GM18868 (cell line): ENCODE measurements around the gene RBBP5.

ENCODE experiments used
- ATAC-seq: cut with Tn5 transposase; IDR thresholded peaks from one replicate; pipeline ENCODE4 v1.9.1; 2021; ENCODE audit warnings: mild to moderate bottlenecking, moderate library complexity; ENCODE audit not compliant: unreplicated experiment

The RBBP5 gene

DNA sequence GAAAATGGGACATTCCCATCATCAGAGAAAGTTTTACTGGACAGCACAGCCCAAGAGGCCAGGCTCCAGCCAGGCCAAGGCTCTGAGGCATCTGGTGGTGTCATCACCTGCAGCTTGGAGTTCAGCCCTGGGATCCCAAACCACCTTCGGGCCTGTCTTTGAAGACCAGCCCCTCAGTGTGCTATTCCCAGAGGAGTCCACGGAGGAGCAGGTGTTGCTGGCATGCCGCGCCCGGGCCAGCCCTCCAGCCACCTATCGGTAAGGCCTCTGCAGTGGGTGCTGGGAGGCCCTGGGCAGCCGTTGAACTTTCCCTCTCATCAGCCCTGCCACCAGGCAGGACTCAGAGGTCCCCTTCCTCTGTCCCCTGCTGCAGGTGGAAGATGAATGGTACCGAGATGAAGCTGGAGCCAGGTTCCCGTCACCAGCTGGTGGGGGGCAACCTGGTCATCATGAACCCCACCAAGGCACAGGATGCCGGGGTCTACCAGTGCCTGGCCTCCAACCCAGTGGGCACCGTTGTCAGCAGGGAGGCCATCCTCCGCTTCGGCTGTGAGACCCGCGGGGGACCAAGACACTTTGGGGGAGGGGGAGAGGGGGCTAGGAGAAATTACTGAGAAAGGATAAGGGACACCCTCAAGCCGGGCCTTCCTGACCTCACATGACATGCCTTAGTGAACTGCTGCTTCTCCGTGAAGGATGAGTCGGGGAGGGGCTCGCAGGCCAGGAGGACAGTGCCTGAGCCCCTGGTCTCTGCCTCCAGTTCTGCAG is 63.8 kb downstream of the RBBP5 start:
- no peak for ATAC-seq

DNA sequence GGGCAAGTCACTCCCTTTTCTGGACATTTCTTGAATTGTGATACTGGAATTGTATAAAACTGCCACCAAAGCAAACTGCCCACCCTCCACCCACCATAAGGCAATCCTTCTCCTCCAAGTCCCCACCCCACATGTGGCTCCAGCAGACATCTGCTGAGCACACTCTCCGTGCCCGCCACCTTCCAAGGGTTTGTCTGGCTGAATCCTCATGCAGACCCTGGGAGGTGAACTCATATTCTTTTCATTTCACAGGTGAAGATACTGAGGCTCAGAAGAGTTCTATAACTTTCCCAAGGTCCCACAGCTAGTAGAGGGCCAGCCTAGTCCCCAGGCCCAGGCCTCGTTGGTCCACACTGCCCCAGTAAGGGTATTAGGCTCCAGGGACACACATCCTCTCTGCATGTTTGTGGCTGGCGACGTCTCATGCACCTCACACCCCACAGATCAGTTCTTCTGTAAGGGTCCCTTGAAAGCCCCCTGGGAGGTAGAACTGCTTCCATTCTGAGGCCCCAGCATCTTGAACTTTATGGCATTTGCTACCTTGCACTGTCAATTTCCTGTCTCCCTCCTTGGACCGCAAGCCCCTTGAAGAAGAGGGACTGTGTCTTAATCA is 64.7 kb downstream of the RBBP5 start:
- ATAC-seq, result no peak

DNA sequence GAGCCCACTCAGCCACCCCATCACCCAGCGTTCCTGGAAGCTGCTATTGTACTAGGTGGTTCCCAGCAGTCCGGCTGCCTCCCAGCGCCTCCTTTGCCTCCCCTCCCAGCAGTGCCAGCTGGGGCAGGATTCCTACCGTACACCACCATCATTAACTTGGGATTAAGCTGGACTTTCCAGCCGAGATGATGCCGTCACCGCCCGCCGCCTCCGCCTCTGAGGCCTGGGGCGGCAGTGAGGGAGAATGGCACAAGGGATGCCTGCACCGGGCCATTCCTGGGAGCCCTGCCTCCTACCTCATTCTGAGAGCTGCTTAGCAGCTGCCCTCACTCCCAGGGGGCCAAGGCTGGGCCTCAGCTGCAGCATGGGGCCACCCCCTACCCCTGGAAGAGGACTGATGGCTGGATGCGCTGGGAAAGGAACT is 65.6 kb downstream of the RBBP5 start:
- no peak for ATAC-seq

DNA sequence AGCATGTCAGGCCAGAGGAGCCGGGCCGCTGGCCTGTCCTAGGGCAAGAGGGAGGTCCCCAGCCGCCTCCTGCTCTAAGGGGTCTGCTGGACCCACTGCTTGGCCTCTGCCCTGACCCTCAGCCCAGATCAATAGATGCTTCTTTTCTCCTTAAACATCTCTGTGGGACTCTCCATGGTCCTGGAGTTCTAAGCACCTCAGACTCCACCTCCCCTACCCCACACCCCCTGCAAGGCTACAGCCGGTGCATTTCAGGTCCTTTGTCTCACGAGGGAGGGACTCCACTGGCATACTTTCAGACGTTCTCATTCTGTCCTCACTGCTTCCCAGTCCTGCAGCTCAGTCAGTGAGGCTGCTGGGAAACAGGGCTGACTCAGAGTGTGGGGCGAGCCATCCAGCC is 67.8 kb downstream of the RBBP5 start:
- ATAC-seq, result no peak

DNA sequence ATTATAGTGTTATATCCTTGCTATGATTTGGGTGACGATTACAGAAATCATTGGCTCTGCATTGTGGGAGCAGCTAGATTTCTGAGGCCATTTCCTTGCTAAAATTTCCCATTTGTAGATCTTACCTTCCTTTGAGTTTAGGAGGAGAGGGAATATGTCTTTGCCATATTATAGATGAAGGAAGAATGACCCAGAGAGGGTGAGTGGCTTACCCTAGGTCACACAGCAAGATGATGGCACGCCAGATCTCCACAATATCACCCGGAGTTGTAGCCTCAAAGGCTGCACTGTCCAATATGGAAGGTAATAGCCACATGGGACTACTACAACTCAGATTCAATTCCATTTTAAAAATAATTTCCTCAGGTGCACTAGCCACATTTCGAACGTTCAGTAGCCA is 68.5 kb downstream of the RBBP5 start:
- ATAC-seq, result no peak

DNA sequence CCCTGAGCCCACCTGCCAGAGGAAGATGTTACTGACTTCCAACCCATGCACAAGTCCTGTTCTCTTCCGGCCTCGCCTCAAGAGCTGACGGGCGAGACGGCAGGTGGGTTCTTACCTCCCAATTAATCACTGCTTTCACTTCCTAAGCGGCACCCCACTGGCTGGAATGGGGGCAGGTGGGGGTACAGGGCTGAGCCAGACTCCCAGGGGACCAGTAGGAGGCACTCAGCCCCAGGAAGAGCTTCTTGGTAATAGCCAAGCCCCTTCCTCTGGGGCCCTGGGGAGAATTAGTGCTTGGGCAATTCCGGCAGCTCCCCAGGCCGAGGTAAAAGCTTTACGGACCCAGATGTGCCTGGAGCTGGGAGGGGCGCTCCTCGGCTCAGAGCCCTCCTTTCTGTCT is 69.1 kb downstream of the RBBP5 start:
- ATAC-seq, result no peak

DNA sequence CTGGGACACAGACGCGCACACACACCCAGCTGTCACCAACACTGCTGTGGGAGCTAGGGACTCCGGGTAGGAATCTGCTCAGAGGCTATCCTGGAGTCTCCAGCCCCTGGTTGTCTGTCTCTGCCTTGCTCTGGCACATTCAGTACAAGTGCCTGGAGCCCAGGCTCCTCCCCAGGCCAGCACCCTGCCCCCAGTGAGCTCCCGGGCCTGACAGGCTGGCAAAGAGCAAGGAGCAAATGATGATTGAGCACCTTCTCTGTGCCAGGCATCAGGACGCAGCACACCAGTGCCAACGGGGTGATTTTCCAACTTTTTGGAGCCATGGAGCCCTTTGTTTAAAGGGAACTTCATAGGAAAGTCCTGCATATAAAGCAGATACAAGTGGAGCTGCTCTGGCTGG is 72.3 kb downstream of the RBBP5 start:
- ATAC-seq, result no peak

DNA sequence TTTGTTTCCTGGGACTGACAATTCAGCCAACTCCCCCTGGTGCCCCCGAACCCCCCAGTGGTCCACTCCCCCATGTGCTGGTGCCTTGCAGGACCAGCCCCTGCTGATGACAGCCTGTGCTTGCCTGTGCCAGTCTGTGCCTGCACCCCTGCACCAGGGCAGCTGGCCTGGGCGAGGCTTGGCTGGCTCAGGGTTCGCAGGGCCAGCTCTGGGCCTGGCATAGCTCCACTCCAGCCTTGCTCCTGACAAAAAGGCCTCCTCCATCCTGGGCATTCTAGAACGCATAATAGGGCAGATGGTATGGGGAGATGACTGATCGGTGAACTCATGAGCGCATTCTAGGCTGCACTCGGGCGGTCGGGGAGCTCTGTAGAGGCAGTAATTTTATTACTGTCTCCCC is 73.4 kb downstream of the RBBP5 start:
- no peak for ATAC-seq

DNA sequence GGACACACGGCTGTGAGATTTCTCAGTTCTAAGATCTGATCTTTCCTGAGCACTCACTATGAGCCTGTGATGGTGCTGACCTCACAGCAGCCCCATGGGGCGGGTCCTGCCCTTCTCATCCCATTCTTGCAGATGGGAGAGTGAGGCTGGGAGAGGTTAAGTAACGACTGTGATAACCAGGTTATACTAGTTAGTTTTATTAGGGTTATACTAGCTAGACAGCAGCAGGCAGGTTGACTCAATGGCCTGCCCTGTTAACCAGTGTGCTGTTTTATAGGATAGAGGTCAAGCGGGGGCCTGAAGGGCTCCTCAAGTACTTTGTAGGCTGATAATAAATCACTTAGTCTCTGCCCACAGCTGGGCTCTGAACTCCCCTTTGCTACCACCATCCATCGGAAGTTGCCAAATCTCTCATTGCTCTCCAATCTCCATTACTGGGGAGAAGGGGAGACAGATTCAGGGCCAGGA is 74.0 kb downstream of the RBBP5 start:
- no peak for ATAC-seq

DNA sequence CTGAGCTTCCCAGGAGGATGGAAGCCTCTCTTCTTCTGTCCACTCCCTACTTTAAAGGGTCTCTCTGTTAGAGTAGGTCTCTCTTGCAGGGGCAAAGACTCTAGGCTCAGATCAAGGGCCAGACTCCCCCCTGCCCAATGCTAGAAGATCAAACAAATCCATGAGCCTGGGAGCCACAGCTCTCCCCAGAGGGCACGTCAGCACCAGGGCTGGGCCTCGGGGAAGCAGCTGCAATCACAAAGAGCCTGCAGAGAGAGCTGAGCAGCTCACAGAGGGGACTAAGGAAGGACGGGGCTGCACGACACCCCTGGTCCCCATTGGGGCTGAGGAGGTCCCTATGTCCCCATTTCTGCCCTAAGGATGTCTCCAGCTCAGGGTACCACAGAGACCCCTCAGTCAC is 74.9 kb downstream of the RBBP5 start:
- no peak for ATAC-seq

DNA sequence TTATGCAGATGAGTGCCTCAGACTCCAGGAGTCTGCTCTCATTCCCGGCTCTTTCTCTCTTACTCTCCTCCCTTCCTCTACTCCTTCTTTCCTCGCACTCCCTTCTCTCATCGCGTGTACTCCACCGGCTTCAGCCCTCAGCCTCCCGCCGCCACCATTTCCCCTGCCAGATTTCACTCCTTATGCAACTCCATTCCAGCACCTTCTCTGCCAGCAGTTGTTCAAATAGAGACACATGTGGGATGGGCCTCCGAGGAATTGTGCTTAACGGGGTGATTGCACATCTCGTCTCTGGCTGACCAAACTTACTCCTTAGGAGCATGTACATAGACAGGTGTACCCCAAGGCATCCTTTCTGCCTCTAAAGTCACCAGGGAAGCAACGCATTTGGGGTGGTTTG is 76.6 kb downstream of the RBBP5 start:
- ATAC-seq, result no peak

DNA sequence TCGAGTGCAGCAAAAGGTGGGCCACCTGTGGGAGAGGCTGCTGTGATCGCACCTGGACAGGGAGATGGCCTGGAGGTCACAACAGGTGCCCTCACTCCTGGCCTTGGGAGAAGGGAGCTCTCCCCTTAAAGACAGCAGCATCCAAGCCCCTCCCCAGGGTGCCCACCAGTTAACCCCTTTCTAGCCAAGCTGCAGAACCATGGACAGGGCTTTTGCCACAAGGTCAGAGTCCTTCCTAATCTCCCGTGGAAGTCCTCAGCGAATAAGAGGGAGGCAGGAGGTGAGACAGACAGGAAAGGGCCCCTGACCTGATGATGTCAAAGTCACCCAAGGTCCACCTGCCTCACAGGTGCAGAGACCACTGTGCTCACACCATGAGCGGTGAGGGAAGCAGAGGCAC is 77.0 kb downstream of the RBBP5 start:
- no peak for ATAC-seq

DNA sequence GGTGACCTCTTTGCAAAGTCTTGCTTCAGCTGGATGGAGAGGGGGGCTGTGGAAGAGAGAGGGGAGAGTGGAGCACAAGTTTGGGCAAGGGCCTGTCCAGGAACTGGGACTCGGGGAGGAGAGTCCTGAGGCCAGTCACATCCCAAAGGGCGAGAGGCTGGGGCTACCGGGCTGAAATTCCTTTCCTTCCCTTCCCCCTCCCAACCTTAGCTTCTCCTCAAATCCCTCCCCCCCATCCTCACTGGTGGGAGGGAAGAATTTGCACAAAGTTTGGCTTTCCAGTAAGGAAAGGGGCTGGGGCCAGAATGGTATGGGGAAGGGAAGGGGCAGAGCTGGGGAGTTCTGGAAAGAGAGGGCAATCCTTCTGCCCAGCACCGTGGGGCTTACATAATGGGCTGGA is 77.9 kb downstream of the RBBP5 start:
- ATAC-seq, result no peak

DNA sequence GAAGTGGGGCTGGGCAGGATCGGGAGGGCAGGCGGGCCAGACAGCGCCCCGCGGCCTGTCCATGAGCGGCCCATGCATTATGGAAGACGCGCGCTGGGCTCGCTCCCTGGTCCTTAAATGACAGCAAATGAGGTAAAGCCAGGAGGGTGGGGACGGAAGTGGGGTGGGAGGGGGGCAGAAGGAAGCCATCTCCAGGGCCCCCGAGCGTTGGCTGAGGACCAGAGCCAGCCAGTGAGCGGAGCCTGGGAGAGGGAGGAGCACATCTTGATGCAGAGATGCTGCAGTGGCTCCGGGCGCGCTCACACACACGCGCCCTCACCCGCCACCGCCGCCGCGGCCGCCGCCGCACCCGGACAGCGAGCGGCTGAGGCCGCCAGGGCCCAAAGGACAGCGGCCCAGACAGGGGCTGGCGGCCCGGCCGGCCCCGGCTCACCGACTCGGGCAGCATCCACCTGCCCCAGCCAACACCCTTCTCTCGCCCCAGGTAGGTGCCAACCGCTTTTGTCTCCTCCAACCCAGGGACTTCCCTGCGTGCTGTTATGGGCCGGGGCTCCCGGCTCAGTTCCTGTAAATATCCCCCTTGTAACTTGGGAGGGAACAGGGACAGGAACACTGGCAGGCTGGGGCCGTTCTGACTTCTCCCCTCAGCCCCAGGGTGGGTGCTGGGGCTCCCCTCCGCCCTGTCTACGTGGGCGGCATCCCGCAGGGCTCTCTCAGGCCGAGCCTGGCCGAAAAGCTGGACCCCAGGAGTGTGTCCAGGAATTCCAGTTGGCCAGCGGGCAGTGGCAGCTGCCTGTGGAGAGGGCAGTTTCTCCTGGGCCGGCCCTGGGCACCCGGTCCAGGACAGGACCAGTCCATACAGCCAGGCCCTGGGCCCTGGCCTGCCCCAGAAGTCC is 78.6 kb downstream of the RBBP5 start, which contains the start of gene CNTN2:
CNTN2 (plus strand) TSS at position 302 of the 896 bp plus-strand sequence. CDS start 9,974 bp downstream, outside the sequence.
- no peak for ATAC-seq

DNA sequence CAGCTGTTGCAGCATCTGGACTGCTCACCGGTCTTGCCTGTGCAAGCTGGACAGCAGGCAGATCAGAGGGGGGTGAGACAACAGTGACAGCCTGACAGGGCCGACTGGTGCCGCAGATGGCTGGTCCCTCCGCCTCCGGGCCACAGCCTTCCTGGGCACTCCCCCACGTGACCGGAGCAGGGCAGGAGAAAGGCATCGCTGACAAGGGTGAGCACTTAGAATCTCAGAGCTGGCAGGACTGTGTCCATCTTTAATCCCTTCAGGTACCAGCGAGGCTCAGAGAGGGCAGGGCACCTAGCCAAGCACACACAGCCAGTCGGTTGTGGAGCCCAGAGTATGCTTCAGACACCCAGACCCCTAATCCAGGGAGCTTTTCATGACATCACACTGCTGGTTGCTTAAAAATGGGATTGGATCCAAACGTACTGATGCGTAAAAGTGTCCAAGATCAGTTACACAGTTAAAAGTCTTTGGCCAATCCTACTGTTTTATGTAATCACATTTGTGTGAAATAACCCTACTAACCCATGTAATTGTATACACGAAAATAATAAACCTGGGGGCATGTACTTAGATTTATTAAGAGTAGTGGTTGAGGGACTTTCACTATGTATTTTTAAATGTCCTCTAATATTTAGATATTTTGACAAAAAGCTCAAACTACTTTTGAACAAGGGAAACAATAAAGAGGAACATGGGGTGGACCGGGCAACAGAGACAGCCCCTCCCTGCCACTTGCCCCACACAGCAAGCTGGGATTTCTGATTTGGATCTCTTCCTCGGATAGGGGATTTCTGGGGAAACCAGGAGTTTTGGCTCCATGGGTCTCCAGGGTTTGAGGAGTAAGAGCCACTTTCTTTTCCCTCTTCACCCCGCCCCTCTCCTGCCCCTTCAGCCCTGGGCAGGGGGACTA is 79.5 kb downstream of the RBBP5 start:
- ATAC-seq, result no peak

DNA sequence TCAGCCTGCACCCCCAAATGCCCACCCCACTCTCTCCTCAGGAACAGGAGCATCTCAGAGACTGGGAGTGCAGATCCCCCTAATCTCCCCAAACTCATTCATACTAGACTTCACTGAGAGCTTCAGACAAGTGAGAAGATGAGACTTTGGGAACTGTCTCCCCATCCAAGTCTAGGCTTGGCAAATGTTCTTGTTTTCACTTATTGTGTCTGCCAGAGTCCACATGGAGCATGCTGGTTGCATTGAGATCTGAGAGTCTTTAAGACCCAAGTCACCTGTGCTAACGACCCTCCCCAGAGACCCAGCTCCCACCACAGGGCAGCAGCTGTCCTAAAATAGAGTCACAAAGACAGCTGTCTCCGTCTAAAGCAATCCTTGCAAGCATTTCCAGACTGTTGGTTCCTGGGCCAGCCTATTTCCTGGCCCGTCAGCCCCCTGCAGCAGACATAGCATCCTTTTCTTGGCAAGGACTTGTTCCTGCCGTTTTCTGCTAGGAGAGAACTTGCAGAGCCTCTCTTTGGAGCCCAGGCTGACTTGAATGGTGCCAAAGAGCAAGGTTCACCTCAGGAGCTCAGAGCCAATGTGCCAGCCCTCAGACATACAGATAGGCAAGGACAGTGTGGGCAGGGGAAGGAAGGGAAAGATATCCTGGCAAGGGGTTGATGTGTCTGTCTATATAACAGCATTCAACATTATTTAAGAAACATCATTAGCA is 80.6 kb downstream of the RBBP5 start:
- no peak for ATAC-seq

DNA sequence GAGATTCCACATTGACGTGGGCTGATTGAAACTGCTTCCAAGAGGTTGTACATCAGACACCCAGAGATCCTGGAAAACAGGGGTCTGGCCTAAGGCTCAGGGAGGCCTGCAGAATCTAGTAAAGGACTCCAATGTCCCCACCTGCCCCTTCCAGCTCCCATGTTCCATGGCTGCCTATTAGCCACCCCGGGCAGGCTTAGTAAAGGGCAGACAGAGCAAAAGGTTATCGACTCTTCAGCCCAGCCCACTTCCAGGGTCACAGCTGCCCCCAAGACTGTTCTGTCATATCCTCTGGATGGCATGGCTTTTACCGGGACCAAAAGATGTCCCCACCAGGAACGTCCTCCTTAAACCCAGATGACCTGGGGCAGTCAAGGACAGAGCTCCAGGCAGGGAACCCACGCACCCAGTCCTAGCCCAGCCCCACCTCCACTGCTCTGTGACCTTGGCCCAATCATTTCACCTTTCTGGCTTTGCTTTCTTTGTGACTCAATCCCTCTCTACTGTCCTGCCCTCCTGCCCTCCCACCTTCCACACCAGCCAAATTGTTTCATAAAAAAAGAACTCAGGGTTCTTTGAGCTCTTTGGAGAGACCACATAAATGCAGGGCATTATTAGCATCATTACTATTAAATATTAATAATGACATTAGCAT is 83.5 kb downstream of the RBBP5 start:
- no peak for ATAC-seq

DNA sequence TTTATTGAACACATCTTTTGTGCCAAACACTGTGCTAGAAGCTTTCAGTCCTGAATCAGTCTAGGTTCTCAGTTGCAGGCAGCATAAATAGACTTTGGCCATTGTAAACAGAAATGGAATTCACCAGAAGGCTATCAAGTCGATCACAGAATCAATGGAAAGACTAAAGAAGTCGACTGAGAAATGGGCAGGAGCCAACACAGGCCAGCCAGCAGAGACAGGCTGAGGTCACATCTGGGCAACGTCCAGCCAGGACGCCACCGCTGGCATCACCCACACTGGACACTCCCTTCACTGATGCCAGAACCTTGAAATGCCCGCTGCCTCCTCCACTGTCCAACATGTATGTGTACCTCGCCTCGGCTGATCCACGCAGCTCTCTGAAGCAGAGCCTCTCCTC is 84.2 kb downstream of the RBBP5 start:
- ATAC-seq, result no peak
